Astrocyte of the spinal cord (primary cell): ENCODE measurements around the gene SECTM1.
"Not testable (repeated sequence)": the region's sequence is repeated elsewhere in the genome, so short reads cannot be mapped to it uniquely, and the experiment has no call there.

Source experiments
- DNase-seq: peaks from one replicate; pipeline ENCODE4 v3.0.0; 2011; ENCODE audit warnings: low read depth, low spot score
- H3K4me3 ChIP-seq: 2 replicates; pipeline ENCODE4 v1.5.1; 2011; ENCODE audit warnings: low read depth, mild to moderate bottlenecking, low read length, moderate library complexity
- in situ Hi-C: cut with HindIII; loops from 2 replicates; pipeline ENCODE4 v1.10.0; 2017; ENCODE audit warnings: low sequenced_read_pairs
- TF ChIP-seq, protein P1 (sequence below): IDR thresholded peaks from 2 replicates; pipeline ENCODE4 v1.5.1; 2012; ENCODE audit warnings: low read depth, mild to moderate bottlenecking, low read length, inconsistent platforms

Gene SECTM1

GRCh38 chr17:82349287-82349701, 15.7 kb upstream of the SECTM1 start:
- TF ChIP-seq, protein P1, sequence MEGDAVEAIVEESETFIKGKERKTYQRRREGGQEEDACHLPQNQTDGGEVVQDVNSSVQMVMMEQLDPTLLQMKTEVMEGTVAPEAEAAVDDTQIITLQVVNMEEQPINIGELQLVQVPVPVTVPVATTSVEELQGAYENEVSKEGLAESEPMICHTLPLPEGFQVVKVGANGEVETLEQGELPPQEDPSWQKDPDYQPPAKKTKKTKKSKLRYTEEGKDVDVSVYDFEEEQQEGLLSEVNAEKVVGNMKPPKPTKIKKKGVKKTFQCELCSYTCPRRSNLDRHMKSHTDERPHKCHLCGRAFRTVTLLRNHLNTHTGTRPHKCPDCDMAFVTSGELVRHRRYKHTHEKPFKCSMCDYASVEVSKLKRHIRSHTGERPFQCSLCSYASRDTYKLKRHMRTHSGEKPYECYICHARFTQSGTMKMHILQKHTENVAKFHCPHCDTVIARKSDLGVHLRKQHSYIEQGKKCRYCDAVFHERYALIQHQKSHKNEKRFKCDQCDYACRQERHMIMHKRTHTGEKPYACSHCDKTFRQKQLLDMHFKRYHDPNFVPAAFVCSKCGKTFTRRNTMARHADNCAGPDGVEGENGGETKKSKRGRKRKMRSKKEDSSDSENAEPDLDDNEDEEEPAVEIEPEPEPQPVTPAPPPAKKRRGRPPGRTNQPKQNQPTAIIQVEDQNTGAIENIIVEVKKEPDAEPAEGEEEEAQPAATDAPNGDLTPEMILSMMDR: no peak
- no peak for DNase-seq
- in situ Hi-C loops: loop anchor here (10.0 kb wide), 1 partner anchor 66 kb away; the partner anchor contains the start of genes HEXD and OGFOD3

GRCh38 chr17:82348866-82349265, 15.3 kb upstream of the SECTM1 start:
- no peak overlapping the region for H3K4me3 ChIP-seq
- in situ Hi-C loops: loop anchor here (10.0 kb wide), 1 partner anchor 66 kb away; the partner anchor contains the start of genes HEXD and OGFOD3
- TF ChIP-seq, protein P1: no peak
- DNase-seq: no peak

More at GRCh38 chr17:82349287-82349701, 15.7 kb upstream of the SECTM1 start:
- H3K4me3 ChIP-seq: no peak overlapping the region

- no peak overlapping the region for H3K4me3 ChIP-seq
- in situ Hi-C loops: loop anchor here (10.0 kb wide), 1 partner anchor 66 kb away; the partner anchor contains the start of genes HEXD and OGFOD3
- DNase-seq: no peak
- TF ChIP-seq, protein P1: no peak
These were observed 14.9 kb upstream of the SECTM1 start for GRCh38 chr17:82348434-82348833.

DNA sequence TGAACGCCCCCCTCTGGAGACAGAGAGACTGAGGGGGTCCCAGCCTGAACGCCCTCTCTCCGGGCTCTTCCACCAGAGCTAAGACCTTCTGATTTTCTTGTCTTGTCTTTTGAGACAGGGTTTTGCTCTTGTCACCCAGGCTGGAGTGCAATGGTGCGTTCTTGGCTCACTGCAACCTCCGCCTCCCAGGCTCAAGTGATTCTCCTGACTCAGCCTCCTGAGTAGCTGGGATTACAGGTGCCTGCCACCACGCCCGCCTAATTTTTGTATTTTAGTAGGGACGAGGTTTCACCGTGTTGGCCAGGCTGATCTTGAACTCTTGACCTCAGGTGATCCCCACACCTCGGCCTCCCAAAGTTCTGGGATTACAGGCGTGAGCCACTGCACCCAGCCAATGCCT, 14.4 kb upstream of the SECTM1 start:
- in situ Hi-C loops: loop anchor here (10.0 kb wide), 1 partner anchor 67 kb away; the partner anchor contains the start of genes HEXD and OGFOD3
- not testable (repeated sequence) for DNase-seq, H3K4me3 ChIP-seq

DNA sequence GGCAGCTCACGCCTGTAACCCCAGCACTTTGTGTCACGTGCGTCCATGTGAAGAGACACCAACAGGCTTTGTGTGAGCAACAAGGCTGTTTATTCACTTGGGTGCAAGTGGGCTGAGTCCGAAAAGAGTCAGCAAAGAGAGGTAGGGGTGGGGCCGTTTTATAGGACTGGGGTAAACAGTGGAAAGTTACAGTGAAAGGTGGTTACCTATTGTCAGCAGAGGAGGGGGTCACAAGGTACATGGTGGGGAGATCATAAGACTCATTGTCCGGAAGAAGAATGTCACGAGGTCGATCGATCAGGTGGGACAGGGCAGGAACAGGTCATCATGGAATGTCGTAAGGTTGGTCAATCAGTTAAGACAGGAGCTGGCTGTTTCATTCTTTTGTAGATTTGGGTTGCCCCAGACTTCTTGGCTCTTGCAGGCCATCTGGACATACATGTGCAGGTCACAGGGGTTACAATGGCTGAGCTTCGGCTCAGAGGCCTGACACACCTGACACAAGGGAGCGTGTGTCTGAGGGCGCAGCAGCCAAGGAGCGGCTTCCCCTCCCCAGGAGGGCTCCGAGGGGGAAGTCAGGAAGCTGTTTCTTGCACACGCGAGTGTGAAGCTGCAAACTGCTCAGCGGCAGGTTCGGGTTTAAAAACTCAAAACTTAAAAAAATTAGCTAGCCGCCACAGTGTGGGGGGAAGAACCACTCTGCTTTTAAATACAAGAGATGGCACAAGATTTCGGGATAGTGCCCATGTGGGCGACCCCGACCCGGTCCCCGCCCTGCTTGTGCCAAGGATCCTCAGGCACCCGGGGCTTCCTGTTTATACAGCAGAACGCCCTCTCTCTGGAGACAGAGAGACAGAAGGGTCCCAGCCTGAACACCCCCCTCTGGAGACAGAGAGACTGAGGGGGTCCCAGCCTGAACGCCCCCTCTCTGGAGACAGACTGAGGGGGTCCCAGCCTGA, 13.1 kb upstream of the SECTM1 start:
- TF ChIP-seq, protein P1: no peak
- no peak overlapping the region for H3K4me3 ChIP-seq
- DNase-seq: no peak
- in situ Hi-C loops: loop anchor here (10.0 kb wide), 1 partner anchor 68 kb away; the partner anchor contains the start of genes HEXD and OGFOD3

- TF ChIP-seq, protein P1: no peak
- no peak for DNase-seq
- no peak overlapping the region for H3K4me3 ChIP-seq
- in situ Hi-C loops: loop anchor here (10.0 kb wide), 1 partner anchor 69 kb away; the partner anchor contains the start of genes HEXD and OGFOD3
These were observed 11.8 kb upstream of the SECTM1 start for GRCh38 chr17:82345151-82345976.
